HepG2 (cell line): ENCODE data around the gene NPW. TPM values are rescaled to one million over a fixed set of nuclear protein-coding genes. Genes with fewer than 3 reads are reported as not detected.

Source experiments
- BATF2 ChIP-seq: sonication (generic); formaldehyde crosslinking; IDR thresholded peaks from 2 replicates; pipeline ENCODE4 v1.8.0; 2022; ENCODE audit warnings: mild to moderate bottlenecking, missing genetic modification reagents, moderate library complexity
- BHLHE40 ChIP-seq: IDR thresholded peaks from 2 replicates; pipeline ENCODE4 v1.6.1; 2011; ENCODE audit warnings: low read length, improper control_type of control experiment
- DNMT1 ChIP-seq: sonication (generic); formaldehyde crosslinking; IDR thresholded peaks from 2 replicates; pipeline ENCODE4 v1.5.1; 2020; ENCODE audit warnings: mild to moderate bottlenecking, missing genetic modification reagents
- ELK4 ChIP-seq: sonication (generic); formaldehyde crosslinking; IDR thresholded peaks from 2 replicates; pipeline ENCODE4 v1.9.0; 2021; ENCODE audit warnings: missing genetic modification reagents, borderline replicate concordance
- FOXA1 ChIP-seq, 2 experiments: fragments of 450-650 bp in 1 of 2; sonication (generic) in 1 of 2; formaldehyde crosslinking in 1 of 2; IDR thresholded peaks; 2 replicates each; pipeline versions ENCODE4 v1.4.0 to v1.6.1; 2016 to 2020; ENCODE audit warnings: missing genetic modification reagents in 1 of 2
- GATA4 ChIP-seq: sonication (generic); IDR thresholded peaks from 2 replicates; pipeline ENCODE4 v1.6.1; 2016; ENCODE audit warnings: antibody characterized with exemption, low read depth, borderline replicate concordance
- HOXD1 ChIP-seq: sonication (generic); formaldehyde crosslinking; IDR thresholded peaks from 2 replicates; pipeline ENCODE4 v1.5.0; 2020; ENCODE audit warnings: missing genetic modification reagents
- KLF12 ChIP-seq: sonication (generic); formaldehyde crosslinking; IDR thresholded peaks from 2 replicates; pipeline ENCODE4 v1.4.0; 2020; ENCODE audit warnings: missing genetic modification reagents, borderline replicate concordance
- PPARG ChIP-seq: conservative IDR thresholded peaks from 2 replicates; pipeline ENCODE4 v1.6.1; 2016; ENCODE audit warnings: missing biosample characterization, missing genetic modification reagents
- PRMT3 ChIP-seq: sonication (generic); formaldehyde crosslinking; IDR thresholded peaks from 2 replicates; pipeline ENCODE4 v1.8.1; 2022; ENCODE audit warnings: low read depth, mild to moderate bottlenecking, moderate library complexity, missing genetic modification reagents, borderline replicate concordance
- RBFOX2 ChIP-seq: fragments of 200-400 bp; formaldehyde crosslinking; IDR thresholded peaks from 2 replicates; pipeline ENCODE4 v1.6.1; 2017; ENCODE audit warnings: low read depth, mild to moderate bottlenecking, low read length
- RXRA ChIP-seq: sonication (generic); formaldehyde crosslinking; IDR thresholded peaks from 2 replicates; pipeline ENCODE4 v1.5.1; 2020; ENCODE audit warnings: missing genetic modification reagents
- ZKSCAN5 ChIP-seq: sonication (generic); formaldehyde crosslinking; IDR thresholded peaks from 2 replicates; pipeline ENCODE4 v1.5.1; 2020; ENCODE audit warnings: mild to moderate bottlenecking, missing genetic modification reagents
- ZNF564 ChIP-seq: sonication (generic); formaldehyde crosslinking; IDR thresholded peaks from 2 replicates; pipeline ENCODE4 v1.8.1; 2023; ENCODE audit warnings: mild to moderate bottlenecking, missing genetic modification reagents
- ZNF772 ChIP-seq: sonication (generic); formaldehyde crosslinking; IDR thresholded peaks from 2 replicates; pipeline ENCODE4 v1.5.0; 2020; ENCODE audit warnings: mild to moderate bottlenecking, missing genetic modification reagents
- polyA plus RNA-seq, 8 experiments: library from polyadenylated mRNA; depleted of rRNA in 3 of 8; stranded (reverse) in 7 of 8; unstranded in 1 of 8; fragments of >200 nt; fragmentation: Illumina TruSeq in 4 of 8; extraction: Trizol in 4 of 8; gene quantifications; 2 replicates each; pipeline versions ENCODE4 v1.2.1 to v1.2.3, GENCODE V29; 2011 to 2016; ENCODE audit warnings: low read depth in 4 of 8, missing spikeins in 1 of 8, mixed read lengths in 1 of 8; ENCODE audit not compliant: insufficient read depth in 1 of 8
- total RNA-seq, 5 experiments: library from RNA; depleted of rRNA; stranded (reverse); fragments of >200 nt; fragmentation: Illumina TruSeq; extraction: Trizol; gene quantifications; 2 replicates each; pipeline ENCODE4 v1.2.3, GENCODE V29; 2016; ENCODE audit warnings: low read depth in 1 of 5
- TF ChIP-seq, protein P1 (sequence below): sonication (generic); formaldehyde crosslinking; IDR thresholded peaks from 2 replicates; pipeline ENCODE4 v1.9.0; 2022; ENCODE audit warnings: missing genetic modification reagents, mild to moderate bottlenecking, borderline replicate concordance
- TF ChIP-seq, protein P2 (sequence below): sonication (generic); formaldehyde crosslinking; IDR thresholded peaks from 2 replicates; pipeline ENCODE4 v1.4.0; 2020; ENCODE audit warnings: missing genetic modification reagents
- TF ChIP-seq, protein P3 (sequence below): sonication (generic); formaldehyde crosslinking; IDR thresholded peaks from 2 replicates; pipeline ENCODE4 v1.4.0; 2020; ENCODE audit warnings: missing genetic modification reagents
- TF ChIP-seq, protein P4 (sequence below): sonication (generic); formaldehyde crosslinking; IDR thresholded peaks from 2 replicates; pipeline ENCODE4 v1.8.1; 2023; ENCODE audit warnings: mild to moderate bottlenecking, missing genetic modification reagents

NPW gene
- total and polyA plus RNA-seq, 2 of the 13 experiments (the other 11 are each of a cell fraction or from before 2014, with no cell fraction given): 0.24 to 0.97 TPM

DNA sequence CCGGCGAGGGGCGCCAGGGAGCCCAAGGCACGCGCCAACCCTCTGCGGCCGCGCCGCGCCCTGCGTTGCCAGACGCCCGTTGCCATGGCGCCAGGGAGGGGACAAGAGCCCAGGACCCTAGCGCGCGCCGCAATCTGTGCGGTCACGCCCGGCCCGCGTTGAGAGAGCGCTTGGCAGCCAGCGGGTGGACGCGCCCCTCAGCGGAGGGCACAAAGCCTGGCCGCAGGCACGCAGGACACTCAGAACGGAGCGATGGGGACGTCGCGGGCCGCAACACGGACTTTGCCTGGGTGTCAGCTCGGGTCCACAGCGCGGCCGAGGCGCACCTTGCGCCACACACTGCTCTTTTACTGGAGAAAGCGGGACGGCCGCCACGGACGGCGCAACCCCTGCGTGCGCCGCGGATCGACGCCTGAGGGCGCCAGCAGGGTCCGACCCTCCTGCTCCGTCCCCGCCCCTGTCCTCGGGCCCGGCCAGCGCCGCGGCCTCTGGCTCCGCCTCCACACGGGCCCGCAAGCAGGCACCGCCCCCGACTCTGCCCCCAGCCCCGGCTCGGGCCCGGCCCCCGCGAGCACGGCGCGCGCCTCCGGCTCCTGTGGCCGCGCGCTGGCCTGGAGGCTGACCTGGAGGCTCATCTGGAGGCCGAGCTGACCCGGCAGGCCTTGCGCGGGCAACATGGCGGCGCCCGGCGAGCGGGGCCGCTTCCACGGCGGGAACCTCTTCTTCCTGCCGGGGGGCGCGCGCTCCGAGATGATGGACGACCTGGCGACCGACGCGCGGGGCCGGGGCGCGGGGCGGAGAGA lies 35.8 kb upstream of the NPW start, which contains the start of gene GFER (continued):
- TF ChIP-seq GATA4 (no peak), BHLHE40 (peak; percentile 53), FOXA1 (IDR thresholded peaks at IDR 0.05) (no peak), FOXA1 (CRISPR knock-in tag; IDR thresholded peaks at IDR 0.05) (peak; percentile 11; the same call in 1 of the 2 replicates), ZNF772 (CRISPR knock-in tag) (0 out of 2 replicates have a peak, but pooled peaks have one; percentile 68), PPARG (CRISPR knock-in tag) (no peak), ZKSCAN5 (CRISPR knock-in tag) (no peak), DNMT1 (CRISPR knock-in tag) (no peak), BATF2 (CRISPR knock-in tag) (no peak), RBFOX2 (peak; percentile 81), HOXD1 (peak; percentile 82), ZNF564 (CRISPR knock-in tag) (peak; percentile 87), KLF12 (CRISPR knock-in tag) (peak; percentile 71), RXRA (CRISPR knock-in tag) (peak; percentile 85), ELK4 (CRISPR knock-in tag) (no peak), PRMT3 (CRISPR knock-in tag) (0 out of 2 replicates have a peak, but pooled peaks have one; percentile 17)
- TF ChIP-seq, protein P1, sequence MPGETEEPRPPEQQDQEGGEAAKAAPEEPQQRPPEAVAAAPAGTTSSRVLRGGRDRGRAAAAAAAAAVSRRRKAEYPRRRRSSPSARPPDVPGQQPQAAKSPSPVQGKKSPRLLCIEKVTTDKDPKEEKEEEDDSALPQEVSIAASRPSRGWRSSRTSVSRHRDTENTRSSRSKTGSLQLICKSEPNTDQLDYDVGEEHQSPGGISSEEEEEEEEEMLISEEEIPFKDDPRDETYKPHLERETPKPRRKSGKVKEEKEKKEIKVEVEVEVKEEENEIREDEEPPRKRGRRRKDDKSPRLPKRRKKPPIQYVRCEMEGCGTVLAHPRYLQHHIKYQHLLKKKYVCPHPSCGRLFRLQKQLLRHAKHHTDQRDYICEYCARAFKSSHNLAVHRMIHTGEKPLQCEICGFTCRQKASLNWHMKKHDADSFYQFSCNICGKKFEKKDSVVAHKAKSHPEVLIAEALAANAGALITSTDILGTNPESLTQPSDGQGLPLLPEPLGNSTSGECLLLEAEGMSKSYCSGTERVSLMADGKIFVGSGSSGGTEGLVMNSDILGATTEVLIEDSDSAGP (CRISPR knock-in tag): peak; percentile 88; the same call in 1 of the 2 replicates
- TF ChIP-seq, protein P2, sequence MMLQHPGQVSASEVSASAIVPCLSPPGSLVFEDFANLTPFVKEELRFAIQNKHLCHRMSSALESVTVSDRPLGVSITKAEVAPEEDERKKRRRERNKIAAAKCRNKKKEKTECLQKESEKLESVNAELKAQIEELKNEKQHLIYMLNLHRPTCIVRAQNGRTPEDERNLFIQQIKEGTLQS (CRISPR knock-in tag): no peak
- TF ChIP-seq, protein P3, sequence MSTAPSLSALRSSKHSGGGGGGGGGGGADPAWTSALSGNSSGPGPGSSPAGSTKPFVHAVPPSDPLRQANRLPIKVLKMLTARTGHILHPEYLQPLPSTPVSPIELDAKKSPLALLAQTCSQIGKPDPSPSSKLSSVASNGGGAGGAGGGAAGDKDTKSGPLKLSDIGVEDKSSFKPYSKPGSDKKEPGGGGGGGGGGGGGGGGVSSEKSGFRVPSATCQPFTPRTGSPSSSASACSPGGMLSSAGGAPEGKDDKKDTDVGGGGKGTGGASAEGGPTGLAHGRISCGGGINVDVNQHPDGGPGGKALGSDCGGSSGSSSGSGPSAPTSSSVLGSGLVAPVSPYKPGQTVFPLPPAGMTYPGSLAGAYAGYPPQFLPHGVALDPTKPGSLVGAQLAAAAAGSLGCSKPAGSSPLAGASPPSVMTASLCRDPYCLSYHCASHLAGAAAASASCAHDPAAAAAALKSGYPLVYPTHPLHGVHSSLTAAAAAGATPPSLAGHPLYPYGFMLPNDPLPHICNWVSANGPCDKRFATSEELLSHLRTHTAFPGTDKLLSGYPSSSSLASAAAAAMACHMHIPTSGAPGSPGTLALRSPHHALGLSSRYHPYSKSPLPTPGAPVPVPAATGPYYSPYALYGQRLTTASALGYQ: peak; percentile 52; the same call in 1 of the 2 replicates
- TF ChIP-seq, protein P4, sequence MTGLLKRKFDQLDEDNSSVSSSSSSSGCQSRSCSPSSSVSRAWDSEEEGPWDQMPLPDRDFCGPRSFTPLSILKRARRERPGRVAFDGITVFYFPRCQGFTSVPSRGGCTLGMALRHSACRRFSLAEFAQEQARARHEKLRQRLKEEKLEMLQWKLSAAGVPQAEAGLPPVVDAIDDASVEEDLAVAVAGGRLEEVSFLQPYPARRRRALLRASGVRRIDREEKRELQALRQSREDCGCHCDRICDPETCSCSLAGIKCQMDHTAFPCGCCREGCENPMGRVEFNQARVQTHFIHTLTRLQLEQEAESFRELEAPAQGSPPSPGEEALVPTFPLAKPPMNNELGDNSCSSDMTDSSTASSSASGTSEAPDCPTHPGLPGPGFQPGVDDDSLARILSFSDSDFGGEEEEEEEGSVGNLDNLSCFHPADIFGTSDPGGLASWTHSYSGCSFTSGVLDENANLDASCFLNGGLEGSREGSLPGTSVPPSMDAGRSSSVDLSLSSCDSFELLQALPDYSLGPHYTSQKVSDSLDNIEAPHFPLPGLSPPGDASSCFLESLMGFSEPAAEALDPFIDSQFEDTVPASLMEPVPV (CRISPR knock-in tag): peak; percentile 10; the same call in 1 of the 2 replicates
